KOPT-K1 (cell line): ENCODE data around the gene STAMBP.

Experiments
- H3K27ac ChIP-seq: fragments of 200-600 bp; sonication (generic); 2 replicates; pipeline ENCODE4 v1.5.1; 2016; ENCODE audit warnings: antibody characterized with exemption, mild to moderate bottlenecking, low read depth, low read length; ENCODE audit not compliant: poor library complexity, severe bottlenecking
- H3K36me3 ChIP-seq: fragments of 200-600 bp; sonication (generic); 2 replicates; pipeline ENCODE4 v1.5.1; 2017; ENCODE audit warnings: antibody characterized with exemption, mild to moderate bottlenecking, low read length, moderate library complexity; ENCODE audit not compliant: insufficient read depth
- H3K9me3 ChIP-seq: fragments of 200-600 bp; sonication (generic); 2 replicates; pipeline ENCODE4 v1.5.1; 2017; ENCODE audit warnings: antibody characterized with exemption, low read length, mild to moderate bottlenecking; ENCODE audit not compliant: insufficient read depth, poor library complexity, severe bottlenecking

Gene STAMBP

GRCh38 chr2:73890301-73891092 lies 61.7 kb downstream of the STAMBP start:
- Histone ChIP-seq H3K36me3 (no peaks in the 10 kb centered on the region), H3K27ac (no peak overlapping the region), H3K9me3 (no peaks in the 10 kb centered on the region)

GRCh38 chr2:73891276-73891901 lies 62.6 kb downstream of the STAMBP start:
- no peaks in the 10 kb centered on the region for H3K36me3 ChIP-seq

DNA sequence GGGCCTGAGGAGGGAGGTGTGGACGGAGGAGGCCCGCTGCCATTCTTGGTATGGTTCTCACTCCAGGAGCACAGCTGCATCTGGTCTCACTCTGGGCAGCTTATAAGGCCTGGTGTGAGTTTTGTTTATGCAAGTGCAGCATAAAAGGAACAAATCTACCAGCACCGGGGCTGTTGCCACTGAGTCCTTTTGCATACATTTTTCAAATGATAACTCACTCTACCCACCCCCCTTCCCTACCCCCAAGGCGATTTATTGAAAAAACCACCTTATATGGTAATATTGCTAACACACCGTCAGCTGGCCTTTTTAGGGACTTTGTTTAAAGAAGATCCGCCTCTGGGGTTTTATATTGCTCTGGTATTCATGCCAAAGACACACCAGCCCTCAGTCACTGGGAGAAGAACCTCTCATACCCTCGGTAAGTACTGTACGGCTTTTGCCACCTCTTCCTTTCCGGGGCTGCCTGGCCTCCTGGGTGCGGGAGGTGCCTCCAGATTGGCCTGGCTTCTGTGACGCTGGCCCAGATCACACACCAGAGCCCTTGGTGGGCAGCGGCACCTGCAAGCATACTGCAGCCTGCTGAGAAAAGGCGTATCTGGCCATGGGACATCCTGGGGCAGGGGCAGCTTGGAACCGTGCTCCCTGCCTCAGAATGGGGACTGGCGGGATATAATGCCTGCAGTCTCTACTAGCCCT lies 64.0 kb downstream of the STAMBP start, which contains the start of gene ACTG2:
Gene ACTG2, plus strand, starts transcription at position 378 of the 699 bp plus-strand sequence. CDS start 8,304 bp downstream, outside the sequence.
- Histone ChIP-seq H3K36me3 (no peaks in the 10 kb centered on the region), H3K27ac (no peak within 1 kb of the TSS), H3K9me3 (no peaks in the 10 kb centered on the region)

More at GRCh38 chr2:73891276-73891901, 62.6 kb downstream of the STAMBP start:
- Histone ChIP-seq H3K9me3 (no peaks in the 10 kb centered on the region), H3K27ac (no peak overlapping the region)

DNA sequence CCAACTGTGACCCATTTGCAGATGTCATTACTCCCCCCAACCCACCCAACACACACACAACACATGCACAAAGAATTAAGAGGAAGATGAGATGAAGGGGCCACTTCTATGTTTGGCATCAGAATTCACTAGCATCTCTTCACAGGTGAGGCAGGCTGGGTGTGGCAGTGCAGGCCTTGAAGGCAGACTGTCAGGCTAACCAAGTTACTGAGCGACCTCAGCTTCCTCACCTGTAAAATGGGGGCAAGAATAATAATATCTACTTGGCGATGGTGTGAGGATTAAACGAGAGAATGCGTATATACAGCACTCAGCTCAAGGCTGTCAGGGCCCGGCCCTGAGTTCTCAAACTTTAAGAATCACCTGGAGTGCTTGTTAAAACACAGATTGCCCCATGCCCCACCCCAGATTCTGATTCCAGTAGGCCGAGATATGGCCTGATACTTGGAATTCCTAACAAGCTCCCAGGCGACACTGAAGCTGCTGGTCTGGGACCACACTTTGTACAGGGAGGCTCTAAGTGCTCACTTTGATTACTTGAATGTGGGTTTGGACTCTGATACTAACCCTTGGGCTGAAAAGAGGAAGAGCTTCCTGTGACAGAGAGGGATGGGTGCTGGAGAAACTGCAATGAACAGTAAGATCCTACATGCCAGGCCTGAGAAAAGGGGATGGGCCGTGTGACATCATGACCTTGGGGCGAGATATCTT lies 65.2 kb downstream of the STAMBP start:
- Histone ChIP-seq H3K27ac (no peak overlapping the region), H3K36me3 (no peaks in the 10 kb centered on the region), H3K9me3 (no peaks in the 10 kb centered on the region)

DNA sequence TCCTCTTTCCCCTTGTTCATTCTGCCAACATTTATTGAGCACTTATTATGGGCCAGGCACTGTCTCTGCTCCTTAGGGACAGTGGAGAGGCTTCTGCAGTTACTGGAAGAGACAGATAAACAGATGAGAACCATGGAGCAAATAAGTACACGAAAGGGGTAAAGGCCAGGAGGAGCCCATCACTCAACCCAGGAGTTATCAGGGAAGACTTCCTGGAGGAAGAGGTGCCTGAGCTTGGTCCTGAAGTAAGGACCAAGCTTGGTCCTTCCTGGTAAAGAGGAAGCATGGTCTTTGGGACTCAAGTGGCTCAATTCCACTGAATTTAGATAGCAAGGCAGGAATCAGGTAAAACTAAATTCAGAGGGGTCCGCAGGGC lies 65.7 kb downstream of the STAMBP start:
- Histone ChIP-seq H3K27ac (no peak overlapping the region), H3K9me3 (no peaks in the 10 kb centered on the region), H3K36me3 (no peaks in the 10 kb centered on the region)

DNA sequence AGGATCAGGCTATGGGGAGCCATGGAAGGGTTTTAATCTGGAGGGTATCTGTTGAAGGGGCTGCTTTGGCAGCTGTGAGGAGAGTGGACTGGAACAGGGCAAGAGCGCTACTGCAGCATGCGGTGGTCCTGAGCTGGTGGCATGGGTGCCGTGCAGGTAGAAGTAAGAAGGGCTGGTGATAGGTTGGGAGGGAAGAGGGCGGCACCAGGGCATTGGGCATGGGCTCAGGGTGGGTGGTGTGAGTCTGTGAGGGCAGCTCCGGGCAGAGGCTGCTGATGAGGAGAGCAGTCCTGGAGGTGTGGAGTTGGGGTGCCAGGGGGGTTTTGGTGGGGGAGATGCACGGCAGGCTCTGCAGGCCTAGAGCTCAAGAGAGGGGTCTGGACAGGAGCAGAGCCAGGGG lies 66.1 kb downstream of the STAMBP start:
- Histone ChIP-seq H3K9me3 (no peaks in the 10 kb centered on the region), H3K27ac (no peak overlapping the region), H3K36me3 (no peaks in the 10 kb centered on the region)

DNA sequence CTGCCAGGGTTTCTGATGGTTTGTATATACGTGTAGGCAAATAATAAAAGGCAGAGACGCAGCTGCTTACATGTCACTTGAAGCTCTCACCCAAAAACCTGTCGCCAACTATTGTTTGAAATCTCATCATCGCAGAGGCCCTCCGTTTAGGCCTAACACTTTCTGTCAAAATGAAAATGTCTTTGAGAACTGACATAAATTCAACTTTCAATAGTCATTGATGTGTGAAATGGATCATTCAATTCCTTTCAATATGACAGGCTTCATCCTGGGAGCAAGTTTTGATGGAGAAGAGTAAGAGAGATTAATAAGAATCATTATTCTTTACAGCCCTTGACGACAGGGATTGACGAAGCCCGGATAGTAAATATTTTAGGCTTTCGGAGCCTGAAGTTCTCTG lies 66.7 kb downstream of the STAMBP start:
- no peaks in the 10 kb centered on the region for H3K36me3 ChIP-seq
- no peaks in the 10 kb centered on the region for H3K9me3 ChIP-seq
- no peak overlapping the region for H3K27ac ChIP-seq

GRCh38 chr2:73896362-73897239 lies 67.8 kb downstream of the STAMBP start:
- H3K36me3 ChIP-seq, result no peaks in the 10 kb centered on the region
- no peaks in the 10 kb centered on the region for H3K9me3 ChIP-seq
- H3K27ac ChIP-seq, result peak overlapping the region; percentile 49

GRCh38 chr2:73897240-73897583 lies 68.5 kb downstream of the STAMBP start:
- H3K36me3 ChIP-seq, result no peaks in the 10 kb centered on the region
- no peaks in the 10 kb centered on the region for H3K9me3 ChIP-seq
- peak overlapping the region; percentile 49 for H3K27ac ChIP-seq

DNA sequence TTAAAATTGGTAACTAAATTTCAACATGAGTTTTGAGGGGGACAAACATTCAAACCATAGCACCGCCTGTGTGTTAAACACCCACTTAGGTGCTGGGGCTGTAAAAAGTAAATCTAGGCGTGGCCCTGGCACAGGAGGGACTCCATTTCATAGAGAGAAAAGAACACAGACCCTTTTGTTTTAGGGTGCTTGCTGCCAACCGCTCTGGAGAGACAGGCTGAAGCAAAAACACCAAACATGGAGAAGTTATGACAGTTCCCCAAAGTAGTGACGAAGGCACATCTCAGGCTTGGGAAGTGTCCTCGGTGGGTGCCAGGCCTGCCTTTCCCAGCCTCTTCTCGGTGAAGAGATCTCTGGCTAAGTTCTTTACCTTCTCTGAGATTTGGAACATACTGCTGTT lies 69.2 kb downstream of the STAMBP start:
- Histone ChIP-seq H3K27ac (no peak overlapping the region), H3K9me3 (no peaks in the 10 kb centered on the region), H3K36me3 (no peaks in the 10 kb centered on the region)

DNA sequence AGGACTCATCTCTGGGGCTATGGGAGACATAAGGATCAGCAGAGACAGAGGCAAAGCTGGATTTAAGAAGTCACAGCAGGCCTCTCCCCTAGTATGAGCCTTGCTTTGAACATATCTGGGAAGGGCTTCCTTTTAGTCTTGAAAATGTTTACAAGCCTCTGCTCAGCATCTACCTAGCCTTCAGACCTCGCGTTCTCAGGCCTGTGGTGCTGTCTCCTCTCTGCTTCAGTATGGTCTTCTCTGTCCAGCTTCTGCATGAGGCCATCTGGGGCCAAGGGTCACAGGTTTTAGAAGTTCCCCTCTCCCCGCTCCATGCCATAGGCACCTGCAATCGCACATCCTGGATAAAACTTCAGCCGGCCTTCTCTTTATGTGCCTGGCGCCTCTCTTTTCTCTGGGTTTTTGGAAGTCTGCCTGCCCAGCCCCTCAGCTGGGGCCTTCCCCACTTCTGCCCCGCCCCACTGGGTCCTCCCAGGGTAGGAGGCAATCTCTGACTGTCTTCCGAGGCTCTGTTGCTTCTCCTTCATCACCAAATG lies 71.1 kb downstream of the STAMBP start:
- Histone ChIP-seq H3K27ac (no peak overlapping the region), H3K9me3 (no peaks in the 10 kb centered on the region), H3K36me3 (no peaks in the 10 kb centered on the region)

- no peaks in the 10 kb centered on the region for H3K36me3 ChIP-seq
- no peak overlapping the region for H3K27ac ChIP-seq
- no peaks in the 10 kb centered on the region for H3K9me3 ChIP-seq
Measured at GRCh38 chr2:73901143-73901542, 72.4 kb downstream of the STAMBP start.

GRCh38 chr2:73902284-73902683 lies 73.5 kb downstream of the STAMBP start:
- H3K36me3 ChIP-seq, result no peaks in the 10 kb centered on the region
- no peaks in the 10 kb centered on the region for H3K9me3 ChIP-seq
- H3K27ac ChIP-seq, result no peak overlapping the region

DNA sequence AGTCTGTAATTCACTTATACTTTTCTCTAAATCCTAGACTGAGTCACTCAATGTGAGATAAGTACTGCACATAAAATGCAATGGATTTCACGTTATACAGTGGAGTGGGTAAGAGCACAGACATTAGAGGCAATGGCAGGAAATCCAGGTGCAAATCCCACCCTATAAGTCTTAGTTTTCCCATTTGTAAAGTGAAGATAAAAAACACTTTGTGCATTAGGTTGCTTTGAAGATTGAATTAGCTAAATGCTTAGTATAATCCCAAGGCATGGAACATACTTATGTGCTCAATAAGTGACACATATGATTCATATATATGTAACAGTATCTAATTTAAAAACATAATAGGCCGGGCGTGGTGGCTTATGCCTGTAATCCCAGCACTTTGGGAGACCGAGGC lies 74.6 kb downstream of the STAMBP start:
- Histone ChIP-seq H3K9me3 (no peaks in the 10 kb centered on the region), H3K36me3 (no peaks in the 10 kb centered on the region), H3K27ac (no peak overlapping the region)
